H9 (cell line): ENCODE data around the gene SLITRK2. TPM values are rescaled to one million over a fixed set of nuclear protein-coding genes. Genes with fewer than 3 reads are reported as not detected.
A peak's percentile ranks its signal among the peaks of the same experiment; 100 is the strongest.

Experiments used
- DNase-seq: peaks from one replicate; pipeline ENCODE4 v3.0.0-alpha.2; 2017
- H2AFZ ChIP-seq: one replicate; pipeline ENCODE4 v1.6.1; 2013; ENCODE audit warnings: mild to moderate bottlenecking, low read length, control low read depth, moderate library complexity
- H2AK5ac ChIP-seq: 2 replicates; pipeline ENCODE4 v1.6.1; 2013; ENCODE audit warnings: low read length, control low read depth, mixed read lengths; ENCODE audit not compliant: insufficient read length
- H2BK120ac ChIP-seq: one replicate; pipeline ENCODE4 v1.6.1; 2013; ENCODE audit warnings: low read depth, mild to moderate bottlenecking, low read length, control low read depth, inconsistent platforms; ENCODE audit not compliant: poor library complexity, severe bottlenecking
- H2BK12ac ChIP-seq: 2 replicates; pipeline ENCODE4 v1.6.1; 2013; ENCODE audit warnings: low read length, control low read depth, mixed read lengths, low read depth; ENCODE audit not compliant: insufficient read length
- H2BK15ac ChIP-seq: 2 replicates; pipeline ENCODE4 v1.6.1; 2013; ENCODE audit warnings: low read depth, low read length, control low read depth
- H2BK20ac ChIP-seq: one replicate; pipeline ENCODE4 v1.6.1; 2013; ENCODE audit warnings: low read depth, mild to moderate bottlenecking, low read length, control low read depth, inconsistent platforms; ENCODE audit not compliant: poor library complexity, severe bottlenecking
- H2BK5ac ChIP-seq: 2 replicates; pipeline ENCODE4 v1.6.1; 2013; ENCODE audit warnings: low read length, control low read depth, mixed read lengths; ENCODE audit not compliant: insufficient read length
- H3K14ac ChIP-seq: 2 replicates; pipeline ENCODE4 v1.6.1; 2013; ENCODE audit warnings: low read length, control low read depth; ENCODE audit not compliant: insufficient read depth
- H3K18ac ChIP-seq: 2 replicates; pipeline ENCODE4 v1.6.1; 2013; ENCODE audit warnings: low read depth, mild to moderate bottlenecking, mixed read lengths, low read length, control low read depth; ENCODE audit not compliant: insufficient read length
- H3K23ac ChIP-seq: 2 replicates; pipeline ENCODE4 v1.6.1; 2013; ENCODE audit warnings: low read length, control low read depth, mixed read lengths, low read depth; ENCODE audit not compliant: insufficient read length
- H3K23me2 ChIP-seq: 2 replicates; pipeline ENCODE4 v1.6.1; 2013; ENCODE audit warnings: low read depth, mild to moderate bottlenecking, mixed read lengths, low read length, control low read depth; ENCODE audit not compliant: insufficient read length, poor library complexity, severe bottlenecking
- H3K27ac ChIP-seq: 2 replicates; pipeline ENCODE4 v1.5.1; 2013; ENCODE audit warnings: low read length, control low read depth, mixed read lengths, low read depth; ENCODE audit not compliant: insufficient read length
- H3K27me3 ChIP-seq: 2 replicates; pipeline ENCODE4 v1.6.1; 2013; ENCODE audit warnings: low read length, control low read depth, inconsistent platforms; ENCODE audit not compliant: insufficient read depth
- H3K4ac ChIP-seq: 2 replicates; pipeline ENCODE4 v1.6.1; 2013; ENCODE audit warnings: low read depth, mild to moderate bottlenecking, control low read depth, inconsistent platforms, low read length, moderate library complexity
- H3K4me1 ChIP-seq: 2 replicates; pipeline ENCODE4 v1.6.1; 2013; ENCODE audit warnings: low read length, control low read depth, inconsistent platforms; ENCODE audit not compliant: insufficient read depth
- H3K4me2 ChIP-seq: 2 replicates; pipeline ENCODE4 v1.6.1; 2013; ENCODE audit warnings: low read length, control low read depth, mixed read lengths; ENCODE audit not compliant: insufficient read length, insufficient read depth
- H3K56ac ChIP-seq: 2 replicates; pipeline ENCODE4 v1.6.1; 2013; ENCODE audit warnings: low read depth, mild to moderate bottlenecking, mixed read lengths, low read length, control low read depth; ENCODE audit not compliant: insufficient read length
- H3K79me1 ChIP-seq: 2 replicates; pipeline ENCODE4 v1.6.1; 2013; ENCODE audit warnings: low read depth, mild to moderate bottlenecking, moderate library complexity, low read length, control low read depth, inconsistent platforms; ENCODE audit not compliant: insufficient read depth, poor library complexity, severe bottlenecking
- H3K79me2 ChIP-seq: 2 replicates; pipeline ENCODE4 v1.6.1; 2013; ENCODE audit warnings: low read length, control low read depth, inconsistent platforms; ENCODE audit not compliant: insufficient read depth
- H3K9ac ChIP-seq: 2 replicates; pipeline ENCODE4 v1.6.1; 2013; ENCODE audit warnings: low read length, control low read depth, mixed read lengths; ENCODE audit not compliant: insufficient read length; ENCODE audit errors: extremely low read depth
- H3K9me3 ChIP-seq: one replicate; pipeline ENCODE4 v1.6.1; 2013; ENCODE audit warnings: low read depth, low read length, inconsistent platforms; ENCODE audit not compliant: control insufficient read depth
- H3T11ph ChIP-seq: one replicate; pipeline ENCODE4 v1.6.1; 2013; ENCODE audit warnings: mild to moderate bottlenecking, low read length, control low read depth, inconsistent platforms
- H4K20me1 ChIP-seq: one replicate; pipeline ENCODE4 v1.6.1; 2013; ENCODE audit not compliant: control insufficient read depth, insufficient read length, insufficient read depth
- H4K5ac ChIP-seq: 2 replicates; pipeline ENCODE4 v1.6.1; 2013; ENCODE audit warnings: low read depth, mild to moderate bottlenecking, mixed read lengths, low read length, control low read depth; ENCODE audit not compliant: insufficient read length
- H4K8ac ChIP-seq: replicated peaks from 2 replicates; pipeline ENCODE4 v1.6.1; 2013; ENCODE audit warnings: low read length, control low read depth, mixed read lengths, low read depth; ENCODE audit not compliant: insufficient read length
- H4K91ac ChIP-seq: 2 replicates; pipeline ENCODE4 v1.6.1; 2013; ENCODE audit warnings: low read depth, mild to moderate bottlenecking, moderate library complexity, mixed read lengths, low read length, control low read depth; ENCODE audit not compliant: insufficient read length
- H3K27ac Mint-ChIP-seq, 3 experiments: 2 replicates in 2 of 3; 3 replicates in 1 of 3; pipeline ENCODE4 v1.8.0; 2020 to 2021; ENCODE audit warnings: mixed read lengths in 3 of 3, mild to moderate bottlenecking in 1 of 3, moderate library complexity in 1 of 3
- H3K27me3 Mint-ChIP-seq: 2 replicates; pipeline ENCODE4 v1.8.0; 2021; ENCODE audit warnings: low read depth, mild to moderate bottlenecking, moderate library complexity, mixed read lengths
- H3K36me3 Mint-ChIP-seq, 3 experiments: 2 replicates in 2 of 3; 3 replicates in 1 of 3; pipeline ENCODE4 v1.8.0; 2020 to 2021; ENCODE audit warnings: low read depth in 3 of 3, mixed read lengths in 3 of 3; ENCODE audit not compliant: insufficient read depth in 1 of 3
- H3K4me1 Mint-ChIP-seq, 2 experiments: 2 replicates each; pipeline ENCODE4 v1.8.0; 2020; ENCODE audit warnings: mixed read lengths in 2 of 2
- H3K4me3 Mint-ChIP-seq, 2 experiments: 2 replicates in 1 of 2; 3 replicates in 1 of 2; pipeline ENCODE4 v1.8.0; 2020 to 2021; ENCODE audit warnings: mild to moderate bottlenecking in 2 of 2, mixed read lengths in 2 of 2, moderate library complexity in 1 of 2
- H3K9me3 Mint-ChIP-seq, 2 experiments: 2 replicates in 1 of 2; 3 replicates in 1 of 2; pipeline ENCODE4 v1.8.0; 2020; ENCODE audit warnings: mild to moderate bottlenecking in 2 of 2, mixed read lengths in 2 of 2, moderate library complexity in 1 of 2
- CTCF ChIP-seq: fragments of 200-600 bp; sonication (generic); conservative IDR thresholded peaks from 3 replicates; pipeline ENCODE4 v1.8.0; 2021; ENCODE audit warnings: antibody characterized with exemption, mild to moderate bottlenecking
- WGBS: extraction: QIAGEN DNeasy Blood & Tissue Kit; methylation state at CpG from one replicate; pipeline ENCODE4 v1.1.7; 2013; ENCODE audit warnings: missing lambda C conversion rate, low lambda C conversion rate, mixed read lengths; ENCODE audit not compliant: insufficient read length; ENCODE audit errors: extremely low coverage; 5-methylcytosine and 5-hydroxymethylcytosine counted together
- total RNA-seq: library from RNA; stranded (reverse); gene quantifications from 2 replicates; pipeline ENCODE4 v1.2.1, GENCODE V29; 2021

Gene SLITRK2
- total RNA-seq, 1 experiment from 2014 or later, result 0.09 TPM

DNA sequence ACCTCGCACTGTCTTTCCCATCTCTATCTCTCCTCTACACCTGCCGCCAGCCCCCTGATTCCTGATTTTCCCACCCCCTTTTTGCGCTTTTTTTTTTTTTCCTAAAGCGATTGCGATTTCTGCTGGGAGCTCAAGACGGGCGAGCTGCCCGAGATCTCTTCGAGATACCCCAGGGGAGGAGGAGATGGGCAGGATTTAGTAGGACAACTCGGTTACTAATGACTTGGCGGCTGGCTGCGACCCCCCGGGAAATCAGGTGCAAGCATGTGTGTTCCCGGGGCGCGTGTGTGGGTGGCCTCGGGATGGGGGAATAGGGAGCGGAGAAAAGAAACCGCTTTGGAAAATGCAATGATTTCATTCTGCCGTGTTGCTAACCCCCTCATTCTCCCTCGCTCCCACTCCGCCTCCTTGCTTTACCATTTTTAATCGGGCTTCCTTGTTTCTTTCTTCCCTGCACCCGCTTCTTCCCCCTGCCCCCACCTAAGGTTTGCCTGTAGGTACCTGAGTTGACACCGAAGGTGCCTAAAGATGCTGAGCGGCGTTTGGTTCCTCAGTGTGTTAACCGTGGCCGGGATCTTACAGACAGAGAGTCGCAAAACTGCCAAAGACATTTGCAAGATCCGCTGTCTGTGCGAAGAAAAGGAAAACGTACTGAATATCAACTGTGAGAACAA lies 4.4 kb downstream of the SLITRK2 start:
- no peaks in the 10 kb centered on the region for H3K79me1 ChIP-seq
- H3K9me3 ChIP-seq, result peaks cover 22% of the 10 kb centered on the region
- H2BK120ac ChIP-seq, result no peak overlapping the region
- no peak overlapping the region for H4K8ac ChIP-seq
- peaks cover 64 to 72% of the 10 kb centered on the region in 2 experiments for H3K9me3 Mint-ChIP-seq
- peaks cover 79% of the 10 kb centered on the region for H3K27me3 Mint-ChIP-seq
- no peak overlapping the region for H3K23ac ChIP-seq
- no peak overlapping the region for H4K91ac ChIP-seq
- no peak overlapping the region for H4K5ac ChIP-seq
- H2BK12ac ChIP-seq, result no peak overlapping the region
- H3K27me3 ChIP-seq, result peaks cover 48% of the 10 kb centered on the region
- H3K56ac ChIP-seq, result no peak overlapping the region
- H3K23me2 ChIP-seq, result peaks cover 13% of the 10 kb centered on the region
- H3K4me2 ChIP-seq, result peak overlapping the region; percentile 58
- H3K27ac ChIP-seq, result no peak overlapping the region
- H2BK15ac ChIP-seq, result no peak overlapping the region
- H3K79me2 ChIP-seq, result no peaks in the 10 kb centered on the region
- H3K36me3 Mint-ChIP-seq, result peaks cover 4 to 6% (median 4%) of the 10 kb centered on the region in 3 experiments; a peak in 5 of 7 replicates
- H2BK20ac ChIP-seq, result no peak overlapping the region
- no peak overlapping the region for H3T11ph ChIP-seq
- H3K4ac ChIP-seq, result no peak overlapping the region
- H2BK5ac ChIP-seq, result no peak overlapping the region
- no peak for TF ChIP-seq CTCF
- H3K4me3 Mint-ChIP-seq, result peak overlapping the region; percentile 61 to 86
- H3K9ac ChIP-seq, result no peak overlapping the region
- no peak overlapping the region for H3K14ac ChIP-seq
- DNase-seq, result no peak
- no peak overlapping the region for H2AFZ ChIP-seq
- no peaks in the 10 kb centered on the region for H3K4me1 ChIP-seq
- H4K20me1 ChIP-seq, result no peaks in the 10 kb centered on the region
- H3K27ac Mint-ChIP-seq, result no peak overlapping the region
- no CpG with 5 or more reads among the region's 33 CpGs for WGBS
- no peak overlapping the region for H2AK5ac ChIP-seq
- H3K18ac ChIP-seq, result no peak overlapping the region
- peaks cover 11 to 20% of the 10 kb centered on the region in 2 experiments for H3K4me1 Mint-ChIP-seq
